Natural killer cell (primary cell): ENCODE results near the gene ATF6B. TPM values are rescaled to one million over a fixed set of nuclear protein-coding genes. Genes with fewer than 3 reads are reported as not detected.

ENCODE experiments used
- ATAC-seq, 3 donors: fragments of 150-1000 bp in 2 of 3; fragments of 200-7000 bp in 1 of 3; cut with Tn5 transposase; 1 replicate in 1 of 3; 2 replicates in 2 of 3; pipeline ENCODE4 v1.10.0; 2021; ENCODE audit warnings: mild to moderate bottlenecking in 2 of 3, moderate library complexity in 2 of 3
- DNase-seq, 2 donors: peaks; one replicate each; pipeline versions ENCODE4 v3.0.0 to v3.0.0-alpha.2; 2013 to 2021; ENCODE audit warnings: mixed read lengths in 1 of 2
- H3K27ac ChIP-seq: one replicate; pipeline ENCODE4 v1.5.1; 2013; ENCODE audit warnings: mild to moderate bottlenecking, low read length
- H3K27me3 ChIP-seq: one replicate; pipeline ENCODE4 v1.6.1; 2013; ENCODE audit warnings: low read length; ENCODE audit not compliant: control insufficient read depth, insufficient read depth
- H3K36me3 ChIP-seq: one replicate; pipeline ENCODE4 v1.6.1; 2013; ENCODE audit warnings: low read length; ENCODE audit not compliant: control insufficient read depth, insufficient read depth
- H3K4me1 ChIP-seq: one replicate; pipeline ENCODE4 v1.6.1; 2013; ENCODE audit warnings: low read length; ENCODE audit not compliant: control insufficient read depth, insufficient read depth
- H3K4me3 ChIP-seq: one replicate; pipeline ENCODE4 v1.5.1; 2013; ENCODE audit warnings: low read length
- H3K9me3 ChIP-seq: one replicate; pipeline ENCODE4 v1.6.1; 2013; ENCODE audit warnings: low read length; ENCODE audit not compliant: control insufficient read depth, insufficient read depth
- H3K27ac Mint-ChIP-seq, 2 donors: one replicate each; pipeline ENCODE4 v1.8.0; 2022; ENCODE audit warnings: mild to moderate bottlenecking in 2 of 2, mixed read lengths in 2 of 2, moderate library complexity in 1 of 2
- H3K27me3 Mint-ChIP-seq, 2 donors: one replicate each; pipeline ENCODE4 v1.8.0; 2022; ENCODE audit warnings: low read depth in 2 of 2, mixed read lengths in 2 of 2
- H3K36me3 Mint-ChIP-seq: one replicate; pipeline ENCODE4 v1.8.0; 2022; ENCODE audit warnings: mixed read lengths
- H3K4me1 Mint-ChIP-seq, 2 donors: one replicate each; pipeline ENCODE4 v1.8.0; 2022; ENCODE audit warnings: mixed read lengths in 2 of 2
- H3K4me3 Mint-ChIP-seq: one replicate; pipeline ENCODE4 v1.8.0; 2022; ENCODE audit warnings: mild to moderate bottlenecking, moderate library complexity, mixed read lengths
- H3K9me3 Mint-ChIP-seq, 2 donors: one replicate each; pipeline ENCODE4 v1.8.0; 2022; ENCODE audit warnings: mixed read lengths in 2 of 2
- CTCF ChIP-seq: fragments of 200-600 bp; IDR thresholded peaks from one replicate; pipeline ENCODE4 v1.8.0; 2022; ENCODE audit warnings: antibody characterized with exemption
- WGBS: methylation state at CpG from one replicate; pipeline ENCODE4 v1.1.7; 2013; ENCODE audit warnings: missing lambda C conversion rate; ENCODE audit not compliant: insufficient coverage; 5-methylcytosine and 5-hydroxymethylcytosine counted together
- intact Hi-C: fragments of 100-400 bp; cut with micrococcal nuclease; formaldehyde crosslinking; loops from one replicate; pipeline ENCODE4 v1.14.2; 2022
- total RNA-seq, 4 donors: library from RNA; stranded (reverse); fragments of 120-200 nt in 1 of 4; gene quantifications; one replicate each; pipeline versions ENCODE4 v1.2.3 to v1.2.4, GENCODE V29; 2013 to 2022

ATF6B gene
- total RNA-seq, 3 donors from 2014 or later (not counting 1 experiment from before 2014, with no cell fraction given) = 157 to 187 (median 178) TPM

GRCh38 chr6:32131439-32131948 lies 3.4 kb upstream of the ATF6B start:
- intact Hi-C loops = loop anchor here (2.0 kb wide), 1 partner anchor 17 kb away; no protein-coding TSS in a partner anchor

GRCh38 chr6:32129297-32130088 lies 1.4 kb upstream of the ATF6B start:
- TF ChIP-seq CTCF = no peak
- DNase-seq (no peak), ATAC-seq (no peak)
- no peaks in the 10 kb centered on the region for H3K9me3 Mint-ChIP-seq
- peak overlapping the region; percentile 94 for H3K4me3 Mint-ChIP-seq
- peaks cover 0 to 2% of the 10 kb centered on the region in 2 donors for H3K27me3 Mint-ChIP-seq
- whole genome bisulfite sequencing = 49% methylated on average over 22 of the region's 22 CpGs
- H3K4me1 ChIP-seq = peaks cover 37% of the 10 kb centered on the region
- H3K9me3 ChIP-seq = no peaks in the 10 kb centered on the region
- H3K27ac ChIP-seq = peak overlapping the region; percentile 80
- H3K4me1 Mint-ChIP-seq = peaks cover 45 to 51% of the 10 kb centered on the region in 2 donors
- H3K36me3 ChIP-seq = peaks cover 8% of the 10 kb centered on the region
- peaks cover 7% of the 10 kb centered on the region for H3K36me3 Mint-ChIP-seq
- intact Hi-C loops = loop anchor here (1.0 to 2.0 kb wide), 3 partner anchors 19 to 48 kb away; partner anchors contain the start of gene PPT2
- no peaks in the 10 kb centered on the region for H3K27me3 ChIP-seq
- peak overlapping the region; percentile 75 for H3K4me3 ChIP-seq
- H3K27ac Mint-ChIP-seq = peak overlapping the region; percentile 93 to 98

More at GRCh38 chr6:32131439-32131948, 3.4 kb upstream of the ATF6B start:
- Histone ChIP-seq H3K9me3 (no peaks in the 10 kb centered on the region), H3K36me3 (peaks cover under 1% of the 10 kb centered on the region), H3K4me3 (no peak overlapping the region), H3K27me3 (no peaks in the 10 kb centered on the region), H3K4me1 (peaks cover 37% of the 10 kb centered on the region), H3K27ac (no peak overlapping the region)
- 97% methylated on average over 14 of the region's 14 CpGs for WGBS
- peak overlapping the region; percentile 26 for H3K4me3 Mint-ChIP-seq
- peak overlapping the region in 1 of 2 donors; percentile 61 for H3K27ac Mint-ChIP-seq
- no peak for TF ChIP-seq CTCF
- ATAC-seq (no peak), DNase-seq (no peak)
- no peaks in the 10 kb centered on the region for H3K9me3 Mint-ChIP-seq
- peaks cover 5 to 8% of the 10 kb centered on the region in 2 donors for H3K27me3 Mint-ChIP-seq
- H3K4me1 Mint-ChIP-seq = peaks cover 34 to 40% of the 10 kb centered on the region in 2 donors
- no peaks in the 10 kb centered on the region for H3K36me3 Mint-ChIP-seq

- H3K36me3 Mint-ChIP-seq = peaks cover 7% of the 10 kb centered on the region
Measured at GRCh38 chr6:32128751-32129296, 778 bp upstream of the ATF6B start.

More at GRCh38 chr6:32128751-32129296, 778 bp upstream of the ATF6B start:
- H3K4me1 ChIP-seq = peaks cover 37% of the 10 kb centered on the region
- no peaks in the 10 kb centered on the region for H3K27me3 ChIP-seq
- H3K9me3 ChIP-seq = no peaks in the 10 kb centered on the region
- intact Hi-C loops = loop anchor here (1.0 kb wide), 1 partner anchor 66 kb away; no protein-coding TSS in a partner anchor
- peaks cover 51 to 56% of the 10 kb centered on the region in 2 donors for H3K4me1 Mint-ChIP-seq
- DNase-seq (no peak), ATAC-seq (no peak)
- H3K4me3 ChIP-seq = no peak overlapping the region
- no peaks in the 10 kb centered on the region for H3K9me3 Mint-ChIP-seq
- H3K27me3 Mint-ChIP-seq = peaks cover 0 to under 1% of the 10 kb centered on the region in 2 donors
- peak overlapping the region; percentile 94 for H3K4me3 Mint-ChIP-seq
- peak overlapping the region; percentile 67 for H3K27ac ChIP-seq
- WGBS = 93% methylated on average over 13 of the region's 13 CpGs
- no peak for TF ChIP-seq CTCF
- peak overlapping the region; percentile 93 to 98 for H3K27ac Mint-ChIP-seq
- peaks cover 14% of the 10 kb centered on the region for H3K36me3 ChIP-seq
